IPS-NIHi7 (cell line): ENCODE results near the gene RNASE13.
"Not testable (repeated sequence)": the region's sequence is repeated elsewhere in the genome, so short reads cannot be mapped to it uniquely, and the experiment has no call there.

Source experiments
- DNase-seq: peaks from one replicate; pipeline ENCODE4 v3.0.0; 2012; ENCODE audit warnings: mixed read lengths; ENCODE audit errors: extremely low spot score

The RNASE13 gene

GRCh38 chr14:21042918-21043317 is 8.3 kb upstream of the RNASE13 start:
- no peak for DNase-seq

GRCh38 chr14:21041676-21042433 is 7.2 kb upstream of the RNASE13 start, which contains the start of gene RNASE7:
Gene RNASE7, plus strand, starts transcription at chr14:21042362. Its CDS starts 631 bp downstream, at chr14:21042993.
- no peak for DNase-seq

DNA sequence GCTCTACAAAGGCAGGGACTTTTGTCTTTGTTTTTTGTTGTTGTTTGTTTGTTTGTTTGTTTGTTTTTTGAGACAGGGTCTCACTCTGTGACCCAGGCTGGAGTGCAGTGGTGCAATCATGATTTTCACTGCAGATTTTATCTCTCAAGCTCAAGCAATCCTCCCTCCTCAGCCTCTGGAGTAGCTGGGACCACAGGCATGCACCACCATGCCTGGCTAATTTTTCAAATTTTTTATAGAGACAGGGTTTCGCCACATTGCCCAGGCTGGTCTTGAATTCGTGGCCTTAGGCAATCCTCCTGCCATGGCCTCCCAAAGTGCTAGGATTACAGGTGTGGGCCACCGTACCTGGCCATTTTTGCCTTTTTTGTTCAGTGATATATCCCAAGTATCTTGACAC is 6.3 kb upstream of the RNASE13 start:
- not testable (repeated sequence) for DNase-seq

DNA sequence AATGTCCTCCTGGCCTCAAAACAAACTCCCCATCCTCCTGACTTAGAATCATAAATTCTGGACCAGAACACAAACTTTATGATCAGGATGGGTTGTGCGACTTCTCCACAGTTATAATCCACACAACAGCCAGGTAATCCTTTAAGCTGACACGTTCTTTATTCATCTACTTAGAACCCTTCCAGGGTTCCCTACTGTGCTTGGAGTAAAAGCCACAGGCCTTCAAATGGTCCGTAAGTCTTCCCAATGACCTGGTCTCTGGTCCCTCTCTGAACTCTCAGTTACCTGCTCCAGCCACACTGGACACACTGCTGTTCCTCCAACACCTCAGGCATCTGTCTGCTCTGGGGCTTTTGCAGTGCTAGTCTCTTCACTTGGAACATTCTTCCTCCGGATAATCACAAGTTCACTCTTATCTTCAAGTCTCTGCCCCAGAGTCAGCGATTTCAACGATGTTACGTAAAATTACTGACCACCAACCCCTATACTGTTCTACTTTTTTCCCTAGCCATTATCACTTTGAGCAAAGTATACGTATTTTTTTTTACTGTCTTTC is 5.8 kb upstream of the RNASE13 start:
- DNase-seq = no peak

DNA sequence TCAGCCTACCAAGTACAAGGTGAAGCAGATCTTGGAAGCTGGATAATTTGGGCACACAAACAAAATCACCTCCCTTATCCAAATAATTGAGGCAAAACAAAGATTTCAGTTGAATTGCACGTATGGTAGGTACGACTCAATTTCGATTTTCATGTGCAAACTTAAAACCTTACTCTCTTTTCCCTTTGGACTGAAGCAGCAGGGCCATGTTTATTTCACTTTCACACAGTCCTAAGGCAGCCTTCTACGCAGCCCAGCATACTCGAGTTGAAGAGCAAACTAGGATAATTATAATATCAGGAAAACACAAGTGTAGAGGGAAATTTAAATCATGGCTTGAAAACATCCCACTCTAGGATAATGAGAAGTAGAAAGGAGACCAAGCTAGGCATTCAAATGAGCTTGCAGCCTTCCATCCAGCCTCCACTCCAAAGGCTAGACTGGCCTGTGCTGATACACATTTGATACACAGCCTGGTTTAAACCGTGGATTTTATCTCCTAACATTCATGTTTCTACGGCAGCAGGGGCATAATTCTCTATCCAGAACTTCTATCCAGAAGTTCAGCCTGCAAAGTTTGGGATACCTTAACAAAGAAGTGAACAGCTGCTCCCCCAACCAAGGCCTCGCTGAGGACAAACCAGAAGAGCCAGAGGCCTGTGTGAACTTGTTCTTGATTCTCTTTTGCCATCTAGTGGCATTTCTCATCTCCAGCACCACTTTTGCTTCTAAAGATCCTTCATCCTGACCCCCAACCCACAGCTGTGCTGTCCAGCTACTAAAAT is 5.2 kb upstream of the RNASE13 start:
- peak; percentile 83 for DNase-seq

GRCh38 chr14:21038441-21039422 is 4.1 kb upstream of the RNASE13 start:
- peak; percentile 72 for DNase-seq

GRCh38 chr14:21037156-21037555 is 2.5 kb upstream of the RNASE13 start:
- no peak for DNase-seq

GRCh38 chr14:21036751-21037150 is 2.1 kb upstream of the RNASE13 start:
- no peak for DNase-seq

DNA sequence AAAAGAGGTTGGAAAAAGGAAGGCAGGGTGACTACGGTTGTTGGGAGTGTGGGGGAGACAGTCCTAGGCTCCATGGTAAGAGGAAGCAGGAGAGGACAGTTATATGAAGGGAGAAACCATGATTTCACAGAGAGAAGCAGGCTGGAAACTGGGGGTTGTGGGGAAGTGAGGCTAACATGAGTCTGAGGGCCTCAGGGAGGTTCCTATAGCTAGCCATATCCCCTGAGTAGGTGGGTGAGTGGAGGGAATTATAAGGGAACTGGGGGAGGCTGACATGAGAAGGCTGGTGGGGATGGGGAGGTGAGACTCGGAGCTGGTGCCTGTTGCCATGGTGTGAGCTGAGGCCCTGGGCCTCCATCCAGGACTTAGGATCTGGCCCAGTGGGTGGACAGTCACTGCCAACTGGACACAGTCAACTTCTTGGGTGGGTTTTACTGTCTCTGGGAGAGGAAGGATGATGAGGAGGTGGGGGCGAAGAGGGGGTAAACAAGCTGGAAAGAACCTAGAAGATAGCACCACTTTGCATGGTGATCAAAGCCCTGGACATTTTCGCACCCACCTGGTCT is 1.4 kb downstream of the RNASE13 start:
- DNase-seq = no peak

GRCh38 chr14:21032326-21033132 is 2.1 kb downstream of the RNASE13 start:
- no peak for DNase-seq

DNA sequence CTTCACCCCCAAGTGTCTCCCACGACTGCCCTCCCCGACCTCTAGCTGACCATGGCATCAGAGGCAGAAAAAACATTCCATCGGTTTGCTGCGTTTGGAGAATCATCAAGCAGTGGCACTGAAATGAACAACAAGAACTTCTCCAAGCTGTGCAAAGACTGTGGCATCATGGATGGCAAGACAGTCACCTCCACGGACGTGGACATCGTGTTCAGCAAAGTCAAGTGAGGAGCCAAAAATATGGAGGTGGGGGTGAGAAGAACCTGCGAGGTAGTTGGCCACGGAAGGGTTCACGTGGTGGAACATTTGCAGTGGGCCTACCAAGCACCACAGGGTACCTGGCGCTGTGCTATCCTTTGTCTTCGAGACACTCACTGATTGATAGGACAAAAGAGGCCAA is 4.1 kb downstream of the RNASE13 start:
- no peak for DNase-seq

DNA sequence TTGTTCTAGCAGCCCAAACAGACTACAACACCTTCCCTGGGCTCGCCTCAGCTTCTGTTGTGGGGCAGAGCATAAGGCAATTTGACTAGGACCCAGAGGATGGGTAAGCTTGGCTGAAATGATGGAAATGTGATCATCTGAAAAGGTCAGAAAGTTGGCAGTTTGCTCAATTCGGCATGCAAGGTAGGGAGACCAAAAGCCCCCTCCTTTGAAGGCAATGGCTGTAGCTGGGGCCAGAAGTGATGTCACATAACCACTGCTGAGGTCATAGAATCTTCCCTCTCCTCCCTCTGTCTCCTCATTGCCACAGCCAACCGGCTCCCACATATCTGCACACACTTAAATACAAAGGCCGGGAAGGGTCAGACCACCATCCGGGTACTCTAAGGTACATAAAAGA is 4.7 kb downstream of the RNASE13 start, which contains the start of gene TPPP2:
TPPP2 (plus strand) TSS at position 301 of the 400 bp plus-strand sequence. CDS start 365 bp downstream, outside the sequence.
- DNase-seq = no peak

DNA sequence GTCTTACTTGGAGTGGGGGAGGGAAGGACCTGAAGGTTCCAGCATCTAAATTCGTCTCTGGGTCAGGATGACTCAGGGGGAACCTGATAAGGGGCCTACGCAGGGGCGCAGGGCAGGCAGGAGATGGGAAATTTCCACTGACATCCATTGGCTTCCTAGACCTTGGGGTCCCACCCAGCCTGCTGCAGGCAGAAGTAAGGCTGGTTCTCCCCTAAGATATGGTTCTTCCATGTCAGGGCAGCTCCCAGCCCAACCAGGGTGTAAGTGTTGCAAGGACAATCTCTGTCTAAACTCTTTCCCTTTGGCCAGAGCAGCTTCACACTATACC is 7.7 kb downstream of the RNASE13 start:
- peak; percentile 50 for DNase-seq

DNA sequence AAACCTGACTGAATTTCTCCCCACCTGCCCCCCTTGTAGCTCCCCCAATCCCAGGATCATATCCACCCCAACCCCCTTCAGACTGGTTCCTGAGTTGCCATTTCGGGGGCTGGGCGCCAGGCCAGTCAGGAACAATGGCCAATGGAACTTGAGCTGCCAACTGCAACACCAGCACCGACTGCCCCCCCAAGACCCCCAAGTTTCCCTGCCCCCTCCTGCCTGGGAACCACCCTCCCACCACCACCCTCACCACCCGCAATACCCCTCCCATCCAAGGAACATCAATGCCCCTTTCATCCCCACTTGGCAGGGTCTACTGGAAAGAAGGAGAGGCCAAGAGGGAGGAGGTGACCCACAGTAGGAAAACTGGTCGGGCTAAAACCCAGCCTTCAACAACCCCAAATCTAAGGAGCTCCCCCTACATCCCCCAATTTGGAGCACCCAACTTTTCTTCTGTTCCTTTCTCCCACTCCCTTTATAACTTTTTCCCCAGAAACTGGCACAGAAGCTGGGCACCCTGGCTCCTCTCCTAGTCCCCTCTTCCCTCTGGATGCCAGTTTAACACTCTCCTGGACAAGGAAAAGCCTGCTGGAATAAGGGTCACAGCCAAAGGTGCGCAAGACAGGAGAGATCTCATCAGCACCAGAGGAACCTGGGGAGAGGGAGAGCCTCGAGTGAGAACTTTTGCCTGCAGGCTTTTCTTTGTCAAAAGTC is 8.2 kb downstream of the RNASE13 start:
- peak; percentile 32 for DNase-seq

GRCh38 chr14:21025371-21026273 is 9.0 kb downstream of the RNASE13 start:
- DNase-seq = peak; percentile 84

- peak; percentile 94 for DNase-seq
Observed at GRCh38 chr14:21024585-21025370, 9.8 kb downstream of the RNASE13 start, which contains the start of gene NDRG2. Gene NDRG2, minus strand, starts transcription at chr14:21025061. Its CDS starts 1,746 bp downstream, at chr14:21023315.

- peak; percentile 21 for DNase-seq
Observed at GRCh38 chr14:21023817-21024584, 10.6 kb downstream of the RNASE13 start.
